Natural killer cell (primary cell): ENCODE measurements around the gene G6PC1. TPM values are rescaled to one million over a fixed set of nuclear protein-coding genes. Genes with fewer than 3 reads are reported as not detected.

Source experiments
- ATAC-seq, 3 donors: fragments of 150-1000 bp in 2 of 3; fragments of 200-7000 bp in 1 of 3; cut with Tn5 transposase; 1 replicate in 1 of 3; 2 replicates in 2 of 3; pipeline ENCODE4 v1.10.0; 2021; ENCODE audit warnings: mild to moderate bottlenecking in 2 of 3, moderate library complexity in 2 of 3
- DNase-seq, 2 donors: peaks; one replicate each; pipeline versions ENCODE4 v3.0.0 to v3.0.0-alpha.2; 2013 to 2021; ENCODE audit warnings: mixed read lengths in 1 of 2
- H3K27ac ChIP-seq: one replicate; pipeline ENCODE4 v1.5.1; 2013; ENCODE audit warnings: mild to moderate bottlenecking, low read length
- H3K27me3 ChIP-seq: one replicate; pipeline ENCODE4 v1.6.1; 2013; ENCODE audit warnings: low read length; ENCODE audit not compliant: control insufficient read depth, insufficient read depth
- H3K36me3 ChIP-seq: one replicate; pipeline ENCODE4 v1.6.1; 2013; ENCODE audit warnings: low read length; ENCODE audit not compliant: control insufficient read depth, insufficient read depth
- H3K4me1 ChIP-seq: one replicate; pipeline ENCODE4 v1.6.1; 2013; ENCODE audit warnings: low read length; ENCODE audit not compliant: control insufficient read depth, insufficient read depth
- H3K4me3 ChIP-seq: one replicate; pipeline ENCODE4 v1.5.1; 2013; ENCODE audit warnings: low read length
- H3K9me3 ChIP-seq: one replicate; pipeline ENCODE4 v1.6.1; 2013; ENCODE audit warnings: low read length; ENCODE audit not compliant: control insufficient read depth, insufficient read depth
- H3K27ac Mint-ChIP-seq, 2 donors: one replicate each; pipeline ENCODE4 v1.8.0; 2022; ENCODE audit warnings: mild to moderate bottlenecking in 2 of 2, mixed read lengths in 2 of 2, moderate library complexity in 1 of 2
- H3K27me3 Mint-ChIP-seq, 2 donors: one replicate each; pipeline ENCODE4 v1.8.0; 2022; ENCODE audit warnings: low read depth in 2 of 2, mixed read lengths in 2 of 2
- H3K36me3 Mint-ChIP-seq: one replicate; pipeline ENCODE4 v1.8.0; 2022; ENCODE audit warnings: mixed read lengths
- H3K4me1 Mint-ChIP-seq, 2 donors: one replicate each; pipeline ENCODE4 v1.8.0; 2022; ENCODE audit warnings: mixed read lengths in 2 of 2
- H3K4me3 Mint-ChIP-seq: one replicate; pipeline ENCODE4 v1.8.0; 2022; ENCODE audit warnings: mild to moderate bottlenecking, moderate library complexity, mixed read lengths
- H3K9me3 Mint-ChIP-seq, 2 donors: one replicate each; pipeline ENCODE4 v1.8.0; 2022; ENCODE audit warnings: mixed read lengths in 2 of 2
- WGBS: methylation state at CpG from one replicate; pipeline ENCODE4 v1.1.7; 2013; ENCODE audit warnings: missing lambda C conversion rate; ENCODE audit not compliant: insufficient coverage; 5-methylcytosine and 5-hydroxymethylcytosine counted together
- intact Hi-C: fragments of 100-400 bp; cut with micrococcal nuclease; formaldehyde crosslinking; loops from one replicate; pipeline ENCODE4 v1.14.2; 2022
- total RNA-seq, 4 donors: library from RNA; stranded (reverse); fragments of 120-200 nt in 1 of 4; gene quantifications; one replicate each; pipeline versions ENCODE4 v1.2.3 to v1.2.4, GENCODE V29; 2013 to 2022
- TF ChIP-seq, protein P1 (sequence below): fragments of 200-600 bp; IDR thresholded peaks from one replicate; pipeline ENCODE4 v1.8.0; 2022; ENCODE audit warnings: antibody characterized with exemption

The G6PC1 gene
- total RNA-seq, 3 donors from 2014 or later (not counting 1 experiment from before 2014, with no cell fraction given) = not detected

- Histone ChIP-seq H3K36me3 (no peaks in the 10 kb centered on the region), H3K27me3 (no peaks in the 10 kb centered on the region), H3K4me1 (no peaks in the 10 kb centered on the region), H3K27ac (no peak overlapping the region), H3K4me3 (no peak overlapping the region), H3K9me3 (no peaks in the 10 kb centered on the region)
- DNase-seq = no peak
- TF ChIP-seq, protein P1, sequence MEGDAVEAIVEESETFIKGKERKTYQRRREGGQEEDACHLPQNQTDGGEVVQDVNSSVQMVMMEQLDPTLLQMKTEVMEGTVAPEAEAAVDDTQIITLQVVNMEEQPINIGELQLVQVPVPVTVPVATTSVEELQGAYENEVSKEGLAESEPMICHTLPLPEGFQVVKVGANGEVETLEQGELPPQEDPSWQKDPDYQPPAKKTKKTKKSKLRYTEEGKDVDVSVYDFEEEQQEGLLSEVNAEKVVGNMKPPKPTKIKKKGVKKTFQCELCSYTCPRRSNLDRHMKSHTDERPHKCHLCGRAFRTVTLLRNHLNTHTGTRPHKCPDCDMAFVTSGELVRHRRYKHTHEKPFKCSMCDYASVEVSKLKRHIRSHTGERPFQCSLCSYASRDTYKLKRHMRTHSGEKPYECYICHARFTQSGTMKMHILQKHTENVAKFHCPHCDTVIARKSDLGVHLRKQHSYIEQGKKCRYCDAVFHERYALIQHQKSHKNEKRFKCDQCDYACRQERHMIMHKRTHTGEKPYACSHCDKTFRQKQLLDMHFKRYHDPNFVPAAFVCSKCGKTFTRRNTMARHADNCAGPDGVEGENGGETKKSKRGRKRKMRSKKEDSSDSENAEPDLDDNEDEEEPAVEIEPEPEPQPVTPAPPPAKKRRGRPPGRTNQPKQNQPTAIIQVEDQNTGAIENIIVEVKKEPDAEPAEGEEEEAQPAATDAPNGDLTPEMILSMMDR = no peak
- Mint-ChIP-seq H3K4me3 (no peak overlapping the region), H3K27me3 (peaks cover 0 to 5% of the 10 kb centered on the region in 2 donors), H3K4me1 (no peaks in the 10 kb centered on the region), H3K36me3 (no peaks in the 10 kb centered on the region), H3K27ac (no peak overlapping the region), H3K9me3 (no peaks in the 10 kb centered on the region)
- WGBS = 91% methylated on average over 10 of the region's 10 CpGs
- ATAC-seq = no peak
- intact Hi-C loops = no loop called here
Measured at GRCh38 chr17:42877037-42877436, 23.6 kb upstream of the G6PC1 start.

- H3K9me3 ChIP-seq = no peaks in the 10 kb centered on the region
- DNase-seq = no peak
- Mint-ChIP-seq H3K27ac (no peak overlapping the region), H3K27me3 (peaks cover 0 to 5% of the 10 kb centered on the region in 2 donors), H3K9me3 (no peaks in the 10 kb centered on the region), H3K36me3 (no peaks in the 10 kb centered on the region), H3K4me3 (no peak overlapping the region), H3K4me1 (no peaks in the 10 kb centered on the region)
- 75% methylated on average over 13 of the region's 13 CpGs for WGBS
- TF ChIP-seq, protein P1 = no peak
- no peak overlapping the region for H3K4me3 ChIP-seq
- ATAC-seq = no peak
- H3K36me3 ChIP-seq = no peaks in the 10 kb centered on the region
- H3K27me3 ChIP-seq = no peaks in the 10 kb centered on the region
- intact Hi-C loops = no loop called here
- H3K27ac ChIP-seq = no peak overlapping the region
- no peaks in the 10 kb centered on the region for H3K4me1 ChIP-seq
Measured at GRCh38 chr17:42878123-42878880, 22.3 kb upstream of the G6PC1 start.

DNA sequence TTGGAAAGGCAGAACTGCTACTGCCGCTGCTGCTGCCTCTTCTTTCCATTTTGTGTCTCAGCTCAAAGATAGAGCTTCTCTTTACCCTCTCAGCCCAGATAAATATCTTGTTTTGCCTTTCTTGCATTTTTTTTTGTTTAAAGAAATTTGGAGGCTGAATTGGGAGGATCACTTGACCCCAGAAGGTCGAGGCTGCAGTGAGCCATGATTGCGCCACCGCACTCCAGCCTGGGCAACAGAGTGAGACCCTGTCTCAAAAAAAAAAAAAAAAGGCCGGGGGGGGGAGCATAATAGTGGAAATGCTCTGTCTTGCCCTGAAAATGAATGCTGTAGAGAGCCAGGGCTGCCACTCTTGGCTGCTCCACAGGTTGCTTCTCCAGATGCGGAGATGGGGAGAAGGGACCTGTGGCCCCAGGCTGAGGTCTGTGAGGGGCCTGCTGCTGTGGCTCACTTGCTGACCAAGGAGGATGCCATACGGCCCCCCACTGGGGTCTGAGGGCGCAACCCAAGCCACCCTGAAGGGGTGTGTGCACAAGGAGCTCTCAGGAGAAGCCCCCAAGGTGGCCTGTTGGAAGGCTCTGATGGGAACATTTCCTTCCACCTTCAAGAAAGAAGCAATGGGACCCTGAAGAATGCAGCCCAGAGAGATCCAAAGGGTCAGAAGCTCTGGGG is 21.5 kb upstream of the G6PC1 start:
- Mint-ChIP-seq H3K27me3 (peaks cover 0 to 5% of the 10 kb centered on the region in 2 donors), H3K4me1 (no peaks in the 10 kb centered on the region), H3K36me3 (no peaks in the 10 kb centered on the region), H3K9me3 (no peaks in the 10 kb centered on the region), H3K4me3 (no peak overlapping the region), H3K27ac (no peak overlapping the region)
- Histone ChIP-seq H3K9me3 (no peaks in the 10 kb centered on the region), H3K27ac (no peak overlapping the region), H3K4me1 (no peaks in the 10 kb centered on the region), H3K36me3 (no peaks in the 10 kb centered on the region), H3K4me3 (no peak overlapping the region), H3K27me3 (no peaks in the 10 kb centered on the region)
- DNase-seq (no peak), ATAC-seq (no peak)
- intact Hi-C loops = no loop called here
- TF ChIP-seq, protein P1 = no peak
- WGBS = 77% methylated on average over 8 of the region's 8 CpGs
